Keratinocyte (primary cell): Measurements from ENCODE around the gene KIF16B.

Experiments
- EZH2 ChIP-seq: IDR thresholded peaks from one replicate; pipeline ENCODE4 v1.6.1; 2012; ENCODE audit warnings: inconsistent platforms, mild to moderate bottlenecking, low read length, moderate library complexity
- TF ChIP-seq, protein P1 (sequence below), 3 experiments: IDR thresholded peaks in 1 of 3; conservative IDR thresholded peaks in 1 of 3; optimal IDR thresholded peaks in 1 of 3; 2 replicates in 2 of 3; 3 replicates in 1 of 3; pipeline versions ENCODE3 to v1.5.1; 2011; ENCODE audit warnings: low read length in 3 of 3, mild to moderate bottlenecking in 3 of 3, moderate library complexity in 2 of 3, control low read depth in 1 of 3, inconsistent platforms in 1 of 3; ENCODE audit not compliant: insufficient read depth in 2 of 3; ENCODE audit errors: extremely low read depth in 1 of 3

DNA sequence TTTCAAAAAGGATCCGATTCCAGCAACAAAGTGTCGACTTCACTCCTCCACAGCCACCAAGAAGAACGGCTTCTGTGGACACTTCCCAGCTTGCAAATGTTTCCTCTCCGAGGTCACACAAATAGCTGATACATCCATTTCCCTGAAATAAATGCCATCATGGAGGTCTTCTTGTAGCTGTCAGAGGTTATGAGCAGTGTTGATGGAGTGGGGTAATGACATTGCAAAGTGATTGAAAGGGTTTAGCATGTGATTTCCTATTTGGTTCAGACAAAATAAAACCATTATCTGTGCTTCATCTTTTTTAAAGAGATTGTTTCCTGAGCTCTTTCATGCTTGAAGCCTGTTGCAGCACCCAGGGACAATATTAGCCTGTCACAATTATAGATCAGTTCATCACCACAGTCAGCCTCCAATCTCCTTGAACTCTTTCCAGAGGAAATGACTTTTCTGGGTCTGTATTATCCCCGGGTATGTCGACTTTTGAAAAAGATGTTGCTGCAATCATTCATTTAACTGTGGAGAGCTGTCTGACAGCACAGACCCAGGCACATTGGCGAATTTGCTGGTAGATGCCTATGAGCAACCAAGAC lies 16.9 kb upstream of the KIF16B start:
- TF ChIP-seq, protein P1, sequence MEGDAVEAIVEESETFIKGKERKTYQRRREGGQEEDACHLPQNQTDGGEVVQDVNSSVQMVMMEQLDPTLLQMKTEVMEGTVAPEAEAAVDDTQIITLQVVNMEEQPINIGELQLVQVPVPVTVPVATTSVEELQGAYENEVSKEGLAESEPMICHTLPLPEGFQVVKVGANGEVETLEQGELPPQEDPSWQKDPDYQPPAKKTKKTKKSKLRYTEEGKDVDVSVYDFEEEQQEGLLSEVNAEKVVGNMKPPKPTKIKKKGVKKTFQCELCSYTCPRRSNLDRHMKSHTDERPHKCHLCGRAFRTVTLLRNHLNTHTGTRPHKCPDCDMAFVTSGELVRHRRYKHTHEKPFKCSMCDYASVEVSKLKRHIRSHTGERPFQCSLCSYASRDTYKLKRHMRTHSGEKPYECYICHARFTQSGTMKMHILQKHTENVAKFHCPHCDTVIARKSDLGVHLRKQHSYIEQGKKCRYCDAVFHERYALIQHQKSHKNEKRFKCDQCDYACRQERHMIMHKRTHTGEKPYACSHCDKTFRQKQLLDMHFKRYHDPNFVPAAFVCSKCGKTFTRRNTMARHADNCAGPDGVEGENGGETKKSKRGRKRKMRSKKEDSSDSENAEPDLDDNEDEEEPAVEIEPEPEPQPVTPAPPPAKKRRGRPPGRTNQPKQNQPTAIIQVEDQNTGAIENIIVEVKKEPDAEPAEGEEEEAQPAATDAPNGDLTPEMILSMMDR (optimal IDR thresholded peaks at IDR 0.05 in 1 of 3, IDR thresholded peaks at IDR 0.05 in 1 of 3, conservative IDR thresholded peaks at IDR 0.05 in 1 of 3; ENCODE audit: extremely low read depth in 1 of 3, insufficient read depth in 2 of 3, low read length in 3 of 3): no peak
- no peak for TF ChIP-seq EZH2
